Measurements from ENCODE around the gene ZNF205. TPM values are rescaled to one million over a fixed set of nuclear protein-coding genes. Genes with fewer than 3 reads are reported as not detected.
"Not testable (repeated sequence)": the region's sequence is repeated elsewhere in the genome, so short reads cannot be mapped to it uniquely, and the experiment has no call there.

The ZNF205 gene
- total and polyA plus RNA-seq, 9 of the 15 experiments (the other 6 are each of a cell fraction or from before 2014, with no cell fraction given): 2.4 to 11.8 (median 5.1) TPM; not detected in 2

DNA sequence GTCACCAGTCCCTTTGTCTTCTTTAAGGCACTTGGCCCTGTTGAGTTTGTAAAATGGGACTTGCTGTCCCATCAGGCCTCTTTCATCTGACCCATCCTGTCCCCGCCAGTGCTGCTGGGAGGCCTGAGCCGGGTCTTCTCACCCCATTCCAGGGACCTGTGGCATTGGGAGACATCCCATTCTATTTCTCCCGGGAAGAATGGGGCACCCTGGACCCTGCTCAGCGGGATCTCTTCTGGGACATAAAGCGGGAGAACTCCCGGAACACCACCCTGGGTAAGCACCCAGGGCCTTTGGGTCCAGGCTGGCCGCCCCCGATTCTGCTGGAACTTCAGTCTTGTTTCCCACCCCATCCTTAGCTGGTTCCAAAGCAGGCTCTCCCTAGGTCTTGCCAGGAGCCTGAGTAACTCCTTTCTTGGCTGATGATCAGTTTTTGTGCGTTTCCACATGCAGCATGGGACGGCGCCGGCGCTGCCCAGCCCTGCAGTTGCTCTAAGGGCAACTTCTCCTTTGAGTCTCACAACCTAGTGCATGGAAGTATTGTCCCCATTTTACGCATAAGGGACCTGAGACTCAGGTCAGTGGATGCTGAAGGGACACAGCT, 26.5 kb downstream of the ZNF205 start:
- TF ChIP-seq, protein P1, sequence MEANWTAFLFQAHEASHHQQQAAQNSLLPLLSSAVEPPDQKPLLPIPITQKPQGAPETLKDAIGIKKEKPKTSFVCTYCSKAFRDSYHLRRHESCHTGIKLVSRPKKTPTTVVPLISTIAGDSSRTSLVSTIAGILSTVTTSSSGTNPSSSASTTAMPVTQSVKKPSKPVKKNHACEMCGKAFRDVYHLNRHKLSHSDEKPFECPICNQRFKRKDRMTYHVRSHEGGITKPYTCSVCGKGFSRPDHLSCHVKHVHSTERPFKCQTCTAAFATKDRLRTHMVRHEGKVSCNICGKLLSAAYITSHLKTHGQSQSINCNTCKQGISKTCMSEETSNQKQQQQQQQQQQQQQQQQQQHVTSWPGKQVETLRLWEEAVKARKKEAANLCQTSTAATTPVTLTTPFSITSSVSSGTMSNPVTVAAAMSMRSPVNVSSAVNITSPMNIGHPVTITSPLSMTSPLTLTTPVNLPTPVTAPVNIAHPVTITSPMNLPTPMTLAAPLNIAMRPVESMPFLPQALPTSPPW (CRISPR knock-in tag; IDR thresholded peaks at IDR 0.05): no peak
- no peak for TF ChIP-seq ZNF778 (CRISPR knock-in tag; IDR thresholded peaks at IDR 0.05)
- TF ChIP-seq ESRRA (IDR thresholded peaks at IDR 0.05; ENCODE audit: borderline replicate concordance, low read depth): no peak
- no peak for TF ChIP-seq CBFA2T3 (IDR thresholded peaks at IDR 0.05)
- TF ChIP-seq HOXB6 (CRISPR knock-in tag; IDR thresholded peaks at IDR 0.05; ENCODE audit: borderline replicate concordance): no peak
- TF ChIP-seq SRSF3 (IDR thresholded peaks at IDR 0.05; ENCODE audit: insufficient read depth, low read length): no peak
- TF ChIP-seq RBM34 (IDR thresholded peaks at IDR 0.05; ENCODE audit: borderline replicate concordance, insufficient read depth, low read length): no peak
- no peak for TF ChIP-seq ZSCAN32 (CRISPR knock-in tag; IDR thresholded peaks at IDR 0.05)
- no peak for TF ChIP-seq CREB1 (IDR thresholded peaks at IDR 0.05)
- TF ChIP-seq CREB1 (CRISPR knock-in tag; IDR thresholded peaks at IDR 0.05): no peak
- TF ChIP-seq ZNF445 (CRISPR knock-in tag; IDR thresholded peaks at IDR 0.05; ENCODE audit: low read depth): no peak
- WGBS (ENCODE audit: insufficient coverage, low coverage, missing lambda C conversion rate): 86% methylated on average over 14 of the region's 14 CpGs
- Histone ChIP-seq H4K20me1 (replicated peaks; ENCODE audit: control insufficient read depth, insufficient read depth, low read length) (no peaks in the 10 kb centered on the region), H3K4me1 (replicated peaks in 1 of 2; ENCODE audit: control insufficient read depth in 2 of 2, insufficient read depth in 2 of 2, low read length in 2 of 2) (peaks cover 0 to 45% of the 10 kb centered on the region in 2 experiments; a peak in 2 of 5 replicates), H3K9me1 (ENCODE audit: control insufficient read depth, insufficient read depth, low read length) (no peaks in the 10 kb centered on the region), H3K9me3 (replicated peaks; ENCODE audit: control insufficient read depth, insufficient read depth, low read depth, low read length) (no peaks in the 10 kb centered on the region), H2AFZ (ENCODE audit: low read depth, low read length) (no peak overlapping the region), H3K4me2 (ENCODE audit: insufficient read depth, low read length) (no peak overlapping the region), H3K9ac (ENCODE audit: insufficient read depth in 1 of 2, low read depth in 2 of 2, low read length in 2 of 2) (peak overlapping the region in 1 of 2 experiments; percentile 1; a peak in 2 of 4 replicates), H3K36me3 (ENCODE audit: control insufficient read depth, insufficient read depth, low read length) (peaks cover 21% of the 10 kb centered on the region; the same call in 1 of the 3 replicates), H3K79me2 (ENCODE audit: control insufficient read depth, insufficient read depth, low read length) (peaks cover 20% of the 10 kb centered on the region), H3K4me3 (no peak overlapping the region), H3K27ac (ENCODE audit: extremely low read depth, low read depth, low read length) (no peak overlapping the region), H3K27me3 (ENCODE audit: control insufficient read depth in 2 of 2, insufficient read depth in 2 of 2, low read length in 2 of 2) (no peaks in the 10 kb centered on the region)
- in situ Hi-C loops (cut with MboI): no loop called here
- FAIRE-seq (no peak), DNase-seq (ENCODE audit: extremely low read depth in 1 of 4, low spot score in 3 of 4) (no peak), ATAC-seq (no peak)
- intact Hi-C loops (cut with micrococcal nuclease): no loop called here
- POLR2A ChIA-PET: interaction anchor here (2.1 to 2.6 kb wide), 2 partner anchors 9 to 11 kb away, joined by 7 to 17 read pairs; no protein-coding TSS in a partner anchor
- BruUV-seq (replicated peaks): no TSS peak
- CTCF ChIA-PET (ENCODE audit: low intra/inter-chr PET ratio): no interaction called here

- H4K20me1 ChIP-seq (replicated peaks; ENCODE audit: control insufficient read depth, insufficient read depth, low read length); H2AFZ ChIP-seq (ENCODE audit: low read depth, low read length); intact Hi-C loops (cut with micrococcal nuclease); H3K4me3 ChIP-seq; H3K9me1 ChIP-seq (ENCODE audit: control insufficient read depth, insufficient read depth, low read length); CTCF ChIA-PET (ENCODE audit: low intra/inter-chr PET ratio); BruUV-seq (replicated peaks); H3K4me2 ChIP-seq (ENCODE audit: insufficient read depth, low read length); FAIRE-seq; H3K27ac ChIP-seq (ENCODE audit: extremely low read depth, low read depth, low read length); DNase-seq (ENCODE audit: extremely low read depth in 1 of 4, low spot score in 3 of 4); H3K27me3 ChIP-seq (ENCODE audit: control insufficient read depth in 2 of 2, insufficient read depth in 2 of 2, low read length in 2 of 2); in situ Hi-C loops (cut with MboI); ATAC-seq; H3K9me3 ChIP-seq (replicated peaks; ENCODE audit: control insufficient read depth, insufficient read depth, low read depth, low read length): not testable (repeated sequence)
- POLR2A ChIA-PET: interaction anchor here (2.1 to 2.6 kb wide), 2 partner anchors 10 kb away, joined by 7 to 17 read pairs; no protein-coding TSS in a partner anchor
- peaks cover 14% of the 10 kb centered on the region for H3K79me2 ChIP-seq (ENCODE audit: control insufficient read depth, insufficient read depth, low read length)
- peak overlapping the region in 1 of 2 experiments; percentile 1; a peak in 1 of 4 replicates for H3K9ac ChIP-seq (ENCODE audit: insufficient read depth in 1 of 2, low read depth in 2 of 2, low read length in 2 of 2)
- peaks cover 21% of the 10 kb centered on the region; the same call in 1 of the 3 replicates for H3K36me3 ChIP-seq (ENCODE audit: control insufficient read depth, insufficient read depth, low read length)
- H3K4me1 ChIP-seq (replicated peaks in 1 of 2; ENCODE audit: control insufficient read depth in 2 of 2, insufficient read depth in 2 of 2, low read length in 2 of 2): peaks cover 0 to 46% of the 10 kb centered on the region in 2 experiments; a peak in 2 of 5 replicates
- WGBS (ENCODE audit: insufficient coverage, low coverage, missing lambda C conversion rate): 80% methylated on average over 7 of the region's 9 CpGs
These were observed 27.2 kb downstream of the ZNF205 start for GRCh38 chr16:3139561-3139960.
